ENCODE data around the gene OR51G2. TPM values are rescaled to one million over a fixed set of nuclear protein-coding genes. Genes with fewer than 3 reads are reported as not detected.

The OR51G2 gene
- total and polyA plus RNA-seq, 4 donors: not detected

DNA sequence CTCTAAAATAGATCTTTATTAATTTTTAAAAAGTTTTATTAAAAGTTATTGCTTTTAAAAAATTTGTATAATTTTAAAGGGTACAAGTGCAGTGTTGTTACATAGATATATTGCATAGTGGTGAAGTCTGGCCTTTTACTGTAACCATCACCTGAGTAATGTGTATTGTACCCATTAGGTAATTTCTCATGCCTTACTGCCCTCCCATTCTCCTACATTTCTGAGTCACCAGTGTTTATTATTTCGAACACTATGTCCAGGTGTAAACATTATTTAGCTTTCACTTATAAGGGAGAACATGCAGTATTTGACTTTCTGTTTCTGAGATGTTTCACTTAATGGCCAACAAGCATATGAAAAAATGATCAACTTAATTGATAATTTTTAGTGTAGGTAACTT is 2.6 kb upstream of the OR51G2 start:
- ATAC-seq (ENCODE audit: insufficient read depth, low FRiP score) (no peak), DNase-seq (no peak)
- 75 to 76% methylated on average over 1 of the region's 1 CpG for WGBS, 2 donors
- Histone ChIP-seq H3K4me1 (ENCODE audit: control insufficient read depth in 5 of 5, insufficient read depth in 5 of 5, low read length in 5 of 5) (no peaks in the 10 kb centered on the region), H3K4me3 (no peak overlapping the region), H3K36me3 (ENCODE audit: control insufficient read depth in 4 of 4, insufficient read depth in 4 of 4, low read length in 4 of 4) (no peaks in the 10 kb centered on the region), H3K27ac (ENCODE audit: low read depth in 1 of 2, low read length in 1 of 2) (no peak overlapping the region), H3K9me3 (ENCODE audit: control insufficient read depth in 4 of 4, insufficient read depth in 3 of 4, low read length in 3 of 4) (peaks cover 0 to 3% (median 0%) of the 10 kb centered on the region in 4 donors), H3K27me3 (ENCODE audit: control insufficient read depth in 3 of 3, insufficient read depth in 3 of 3, low read length in 2 of 3) (no peaks in the 10 kb centered on the region), H3K9ac (ENCODE audit: insufficient read depth in 1 of 2, low read length in 2 of 2) (no peak overlapping the region)
- TF ChIP-seq CTCF (IDR thresholded peaks at IDR 0.05; ENCODE audit: control extremely low read depth, extremely low read depth): no peak

DNA sequence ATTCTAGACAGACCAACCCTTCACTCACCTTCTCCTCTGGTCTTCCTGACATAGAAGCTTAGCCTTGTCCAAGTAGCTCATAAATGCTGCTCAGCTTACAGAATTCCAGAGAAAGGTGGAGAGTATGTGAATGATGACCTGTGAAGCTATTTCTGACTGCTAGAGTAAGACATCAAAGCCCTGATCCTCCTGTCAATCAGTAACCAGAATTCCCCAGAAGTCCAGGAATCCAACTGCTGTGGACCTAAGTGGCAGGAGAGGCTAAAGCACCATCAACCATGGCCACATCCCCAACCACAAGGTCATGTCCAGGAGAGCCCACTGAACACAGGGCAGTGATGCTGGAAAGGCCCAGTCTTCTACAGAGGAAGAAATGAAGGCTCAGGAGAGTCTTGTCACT is 2.6 kb downstream of the OR51G2 start:
- H3K27me3 ChIP-seq (ENCODE audit: control insufficient read depth in 3 of 3, insufficient read depth in 3 of 3, low read length in 2 of 3): no peaks in the 10 kb centered on the region

DNA sequence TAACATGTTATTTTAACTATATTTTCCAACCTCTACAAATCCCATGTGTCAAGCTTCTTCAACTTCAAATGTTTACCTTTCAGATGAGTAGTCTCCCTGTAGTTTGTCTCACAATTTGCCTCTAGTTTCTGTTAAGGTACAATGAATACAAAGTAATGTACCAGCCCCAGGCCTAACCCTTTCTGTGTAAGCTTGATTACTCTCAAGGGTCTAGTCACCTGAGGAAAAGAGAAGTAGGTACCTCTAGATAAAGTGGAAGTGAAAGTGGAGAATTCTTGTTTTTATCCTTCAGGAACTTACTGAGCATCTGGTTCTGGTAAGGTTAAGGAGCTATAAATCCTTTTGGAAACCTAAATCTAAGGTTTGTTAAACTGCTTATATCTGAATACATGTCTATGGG is 15.7 kb downstream of the OR51G2 start, which contains the start of gene OR51A7:
OR51A7 (plus strand) TSS at position 300 of the 400 bp plus-strand sequence. CDS start 3,587 bp downstream, outside the sequence.
- Histone ChIP-seq H3K36me3 (ENCODE audit: control insufficient read depth in 4 of 4, insufficient read depth in 4 of 4, low read length in 4 of 4) (no peaks in the 10 kb centered on the region), H3K9me3 (ENCODE audit: control insufficient read depth in 4 of 4, insufficient read depth in 3 of 4, low read length in 3 of 4) (no peaks in the 10 kb centered on the region), H3K27ac (ENCODE audit: low read depth in 1 of 2, low read length in 1 of 2) (no peak within 1 kb of the TSS), H3K27me3 (ENCODE audit: control insufficient read depth in 3 of 3, insufficient read depth in 3 of 3, low read length in 2 of 3) (no peaks in the 10 kb centered on the region), H3K9ac (ENCODE audit: insufficient read depth in 1 of 2, low read length in 2 of 2) (no peak within 1 kb of the TSS), H3K4me3 (no peak within 1 kb of the TSS), H3K4me1 (ENCODE audit: control insufficient read depth in 5 of 5, insufficient read depth in 5 of 5, low read length in 5 of 5) (no peaks in the 10 kb centered on the region)
- ATAC-seq (ENCODE audit: insufficient read depth, low FRiP score) (no peak), DNase-seq (peak in 1 of 3 donors; percentile 17)
- no peak for TF ChIP-seq CTCF (IDR thresholded peaks at IDR 0.05; ENCODE audit: control extremely low read depth, extremely low read depth)

More for the DNA sequence above, 2.6 kb downstream of the OR51G2 start:
- ATAC-seq (ENCODE audit: insufficient read depth, low FRiP score): no peak
- H3K4me3 ChIP-seq: peak overlapping the region; percentile 13
- no peak for TF ChIP-seq CTCF (IDR thresholded peaks at IDR 0.05; ENCODE audit: control extremely low read depth, extremely low read depth)
- H3K4me1 ChIP-seq (ENCODE audit: control insufficient read depth in 5 of 5, insufficient read depth in 5 of 5, low read length in 5 of 5): no peaks in the 10 kb centered on the region
- H3K9ac ChIP-seq (ENCODE audit: insufficient read depth in 1 of 2, low read length in 2 of 2): no peak overlapping the region
- H3K9me3 ChIP-seq (ENCODE audit: control insufficient read depth in 4 of 4, insufficient read depth in 3 of 4, low read length in 3 of 4): peaks cover 0 to 3% (median 1%) of the 10 kb centered on the region in 4 donors
- H3K27ac ChIP-seq (ENCODE audit: low read depth in 1 of 2, low read length in 1 of 2): no peak overlapping the region
- H3K36me3 ChIP-seq (ENCODE audit: control insufficient read depth in 4 of 4, insufficient read depth in 4 of 4, low read length in 4 of 4): no peaks in the 10 kb centered on the region
- no peak for DNase-seq

GRCh38 chr11:4891996-4892640 is 27.0 kb downstream of the OR51G2 start:
- no peak for TF ChIP-seq CTCF (IDR thresholded peaks at IDR 0.05; ENCODE audit: control extremely low read depth, extremely low read depth)
- DNase-seq (no peak), ATAC-seq (ENCODE audit: insufficient read depth, low FRiP score) (peak; percentile 19)
- no peak overlapping the region for H3K27ac ChIP-seq (ENCODE audit: low read depth in 1 of 2, low read length in 1 of 2)
- no peaks in the 10 kb centered on the region for H3K27me3 ChIP-seq (ENCODE audit: control insufficient read depth in 3 of 3, insufficient read depth in 3 of 3, low read length in 2 of 3)
- H3K4me1 ChIP-seq (ENCODE audit: control insufficient read depth in 5 of 5, insufficient read depth in 5 of 5, low read length in 5 of 5): no peaks in the 10 kb centered on the region
- no peak overlapping the region for H3K9ac ChIP-seq (ENCODE audit: insufficient read depth in 1 of 2, low read length in 2 of 2)
- no peaks in the 10 kb centered on the region for H3K36me3 ChIP-seq (ENCODE audit: control insufficient read depth in 4 of 4, insufficient read depth in 4 of 4, low read length in 4 of 4)
- peaks cover 0 to 2% (median 0%) of the 10 kb centered on the region in 4 donors for H3K9me3 ChIP-seq (ENCODE audit: control insufficient read depth in 4 of 4, insufficient read depth in 3 of 4, low read length in 3 of 4)
- WGBS, 2 donors: 92 to 98% methylated on average over 1 of the region's 1 CpG
- no peak overlapping the region for H3K4me3 ChIP-seq

Measured in lung (tissue), 12 donors.